Neutrophil (primary cell): ENCODE measurements around the gene OSBPL8.

Experiments
- H3K27ac ChIP-seq: fragments of 200-600 bp; sonication (generic); 2 replicates; pipeline ENCODE4 v1.5.1; 2016; ENCODE audit warnings: mild to moderate bottlenecking, moderate library complexity
- H3K27me3 ChIP-seq: fragments of 200-600 bp; sonication (generic); 2 replicates; pipeline ENCODE4 v1.6.0; 2016; ENCODE audit warnings: mild to moderate bottlenecking
- H3K36me3 ChIP-seq: fragments of 200-600 bp; sonication (generic); 2 replicates; pipeline ENCODE4 v1.5.1; 2017
- H3K4me1 ChIP-seq, 2 experiments: fragments of 200-600 bp in 1 of 2; sonication (generic) in 1 of 2; 1 replicate in 1 of 2; 2 replicates in 1 of 2; pipeline versions ENCODE4 v1.5.1 to v1.6.1; 2013 to 2016; ENCODE audit warnings: low read depth in 1 of 2, low read length in 1 of 2, mild to moderate bottlenecking in 1 of 2, moderate library complexity in 1 of 2; ENCODE audit not compliant: control insufficient read depth in 1 of 2, insufficient read depth in 1 of 2
- H3K4me3 ChIP-seq, 2 experiments: fragments of 200-600 bp in 1 of 2; sonication (generic) in 1 of 2; 1 replicate in 1 of 2; 2 replicates in 1 of 2; pipeline ENCODE4 v1.5.1; 2013 to 2016; ENCODE audit warnings: low read depth in 1 of 2, low read length in 1 of 2, mild to moderate bottlenecking in 1 of 2, moderate library complexity in 1 of 2
- H3K9me3 ChIP-seq: fragments of 200-600 bp; sonication (generic); 2 replicates; pipeline ENCODE4 v1.5.1; 2016
- TF ChIP-seq, protein P1 (sequence below): fragments of 200-600 bp; sonication (generic); IDR thresholded peaks from 2 replicates; pipeline ENCODE4 v1.5.1; 2016; ENCODE audit warnings: antibody characterized with exemption

Gene OSBPL8

DNA sequence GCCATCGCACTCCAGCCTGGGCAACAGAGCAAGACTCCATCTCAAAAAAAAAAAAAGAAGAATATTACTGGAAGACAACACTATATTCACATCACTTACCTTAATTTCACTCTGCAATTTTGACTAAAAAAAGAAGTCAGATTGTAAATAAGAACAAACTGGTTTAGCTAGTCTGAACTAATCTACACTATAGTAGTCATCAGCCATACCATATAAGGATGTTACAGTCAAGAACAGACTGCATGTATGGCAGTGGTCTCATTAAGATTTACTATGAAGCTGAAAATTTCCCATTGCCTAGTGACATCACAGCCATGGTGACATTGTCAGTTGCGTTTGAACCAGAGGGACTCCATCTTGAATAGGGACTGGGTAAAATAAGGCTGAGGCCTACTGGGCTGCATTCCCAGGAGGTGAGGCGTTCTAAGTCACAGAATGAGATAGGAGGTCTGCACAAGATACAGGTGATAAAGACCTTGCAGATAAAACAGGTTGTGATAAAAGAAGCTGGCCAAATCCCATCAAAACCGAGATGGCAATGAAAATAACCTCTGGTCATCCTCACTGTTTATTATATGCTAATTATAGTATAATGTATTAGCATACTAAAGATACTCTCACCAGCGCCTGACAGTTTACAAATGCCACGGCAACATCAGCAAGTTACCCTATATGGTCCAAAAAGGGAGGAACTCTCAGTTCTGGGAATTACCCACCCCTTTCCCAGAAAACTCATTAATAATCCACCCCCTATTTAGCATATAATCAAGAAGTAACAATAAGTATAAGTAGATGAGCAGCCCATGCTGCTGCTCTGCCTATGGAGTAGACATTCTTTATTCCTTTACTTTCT, 51.2 kb downstream of the OSBPL8 start:
- Histone ChIP-seq H3K4me3 (no peak overlapping the region), H3K27me3 (no peaks in the 10 kb centered on the region), H3K4me1 (peaks cover 8 to 18% of the 10 kb centered on the region in 2 experiments), H3K9me3 (no peaks in the 10 kb centered on the region), H3K36me3 (peaks cover 3% of the 10 kb centered on the region), H3K27ac (peak overlapping the region; percentile 35)
- TF ChIP-seq, protein P1, sequence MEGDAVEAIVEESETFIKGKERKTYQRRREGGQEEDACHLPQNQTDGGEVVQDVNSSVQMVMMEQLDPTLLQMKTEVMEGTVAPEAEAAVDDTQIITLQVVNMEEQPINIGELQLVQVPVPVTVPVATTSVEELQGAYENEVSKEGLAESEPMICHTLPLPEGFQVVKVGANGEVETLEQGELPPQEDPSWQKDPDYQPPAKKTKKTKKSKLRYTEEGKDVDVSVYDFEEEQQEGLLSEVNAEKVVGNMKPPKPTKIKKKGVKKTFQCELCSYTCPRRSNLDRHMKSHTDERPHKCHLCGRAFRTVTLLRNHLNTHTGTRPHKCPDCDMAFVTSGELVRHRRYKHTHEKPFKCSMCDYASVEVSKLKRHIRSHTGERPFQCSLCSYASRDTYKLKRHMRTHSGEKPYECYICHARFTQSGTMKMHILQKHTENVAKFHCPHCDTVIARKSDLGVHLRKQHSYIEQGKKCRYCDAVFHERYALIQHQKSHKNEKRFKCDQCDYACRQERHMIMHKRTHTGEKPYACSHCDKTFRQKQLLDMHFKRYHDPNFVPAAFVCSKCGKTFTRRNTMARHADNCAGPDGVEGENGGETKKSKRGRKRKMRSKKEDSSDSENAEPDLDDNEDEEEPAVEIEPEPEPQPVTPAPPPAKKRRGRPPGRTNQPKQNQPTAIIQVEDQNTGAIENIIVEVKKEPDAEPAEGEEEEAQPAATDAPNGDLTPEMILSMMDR: no peak

DNA sequence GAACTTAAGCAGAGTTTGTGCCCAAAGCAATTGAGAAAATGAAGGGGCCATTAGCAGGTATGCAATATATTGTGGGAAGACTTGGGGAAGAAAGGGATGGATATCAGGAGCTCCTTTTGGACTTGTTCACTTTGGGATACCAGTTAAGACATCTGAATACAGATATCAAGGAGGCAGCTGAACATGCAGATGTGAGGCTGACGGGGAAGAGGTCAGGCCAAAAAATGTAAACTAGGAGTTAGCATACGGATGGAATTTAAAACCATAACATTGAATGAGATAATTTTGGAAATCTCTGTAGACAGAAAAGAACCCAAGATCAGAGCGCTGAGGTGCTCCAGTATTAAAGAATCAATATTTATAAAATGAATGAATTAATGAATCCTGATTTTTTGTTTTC, 53.4 kb downstream of the OSBPL8 start:
- Histone ChIP-seq H3K27ac (no peak overlapping the region), H3K4me3 (no peak overlapping the region), H3K27me3 (no peaks in the 10 kb centered on the region), H3K4me1 (peaks cover 8 to 18% of the 10 kb centered on the region in 2 experiments), H3K9me3 (no peaks in the 10 kb centered on the region), H3K36me3 (peaks cover 9% of the 10 kb centered on the region)
- TF ChIP-seq, protein P1: no peak

DNA sequence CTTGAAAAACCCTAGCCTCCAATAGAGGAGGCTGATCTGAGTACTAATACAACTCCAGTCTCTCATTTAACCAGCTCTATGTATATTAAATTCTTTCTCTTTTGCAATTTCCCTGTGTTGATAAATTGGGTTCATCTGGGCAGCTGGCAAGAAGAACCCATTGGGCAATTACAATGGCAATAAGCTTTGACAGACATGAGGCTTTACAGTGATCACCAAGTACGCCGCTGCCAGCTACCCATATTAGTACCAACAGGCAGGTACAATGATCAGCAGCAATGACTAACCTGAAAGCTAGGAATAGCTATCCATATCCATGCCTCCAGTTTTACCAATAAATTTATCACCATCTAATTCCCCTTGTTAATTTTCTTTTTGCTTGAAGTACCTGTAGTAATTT, 54.5 kb downstream of the OSBPL8 start:
- peak overlapping the region; percentile 7 for H3K27ac ChIP-seq
- H3K9me3 ChIP-seq: no peaks in the 10 kb centered on the region
- no peak overlapping the region for H3K4me3 ChIP-seq
- no peaks in the 10 kb centered on the region for H3K27me3 ChIP-seq
- peaks cover 9% of the 10 kb centered on the region for H3K36me3 ChIP-seq
- TF ChIP-seq, protein P1: no peak
- H3K4me1 ChIP-seq: peaks cover 8 to 18% of the 10 kb centered on the region in 2 experiments

DNA sequence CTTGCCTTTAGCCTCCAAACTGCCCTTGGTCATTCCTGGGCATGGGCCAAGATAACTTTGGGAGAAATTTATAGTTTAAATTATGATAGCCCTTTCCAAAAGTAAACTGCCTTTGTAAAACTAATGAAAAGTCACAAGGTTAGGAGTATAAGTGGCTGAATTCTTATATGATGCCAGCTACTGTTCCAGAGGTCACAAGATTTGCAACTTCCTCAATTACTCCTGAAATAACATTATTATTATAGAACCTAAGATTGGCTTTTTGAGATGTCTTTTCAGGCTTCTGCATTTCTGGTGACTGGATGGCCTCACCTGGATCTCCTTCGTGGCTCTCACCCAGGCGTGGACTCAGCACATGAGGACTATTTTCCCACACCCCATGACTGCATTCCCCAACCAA, 55.0 kb downstream of the OSBPL8 start:
- Histone ChIP-seq H3K36me3 (peaks cover 9% of the 10 kb centered on the region), H3K27me3 (no peaks in the 10 kb centered on the region), H3K4me3 (no peak overlapping the region), H3K27ac (peak overlapping the region; percentile 7), H3K4me1 (peaks cover 8 to 18% of the 10 kb centered on the region in 2 experiments), H3K9me3 (no peaks in the 10 kb centered on the region)
- TF ChIP-seq, protein P1: no peak

DNA sequence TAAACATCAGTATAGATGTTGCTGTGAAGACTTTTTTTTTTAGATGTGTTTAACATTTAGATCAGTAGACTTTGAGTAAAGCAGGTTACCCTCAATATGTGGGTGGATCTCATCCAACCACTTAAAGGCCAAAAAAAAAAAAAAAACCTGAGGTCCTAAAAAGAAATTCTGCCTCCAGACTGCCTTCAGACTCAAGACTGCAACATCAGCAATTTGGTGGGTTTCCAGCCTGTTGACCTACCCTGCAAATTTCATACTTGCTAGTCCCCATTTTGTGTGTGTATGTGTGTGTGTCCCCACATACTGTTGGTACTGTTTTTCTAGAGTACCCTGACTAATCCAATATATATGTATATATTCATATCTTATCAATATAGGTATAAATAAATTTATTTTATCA, 55.6 kb downstream of the OSBPL8 start:
- TF ChIP-seq, protein P1: no peak
- peaks cover 8 to 17% of the 10 kb centered on the region in 2 experiments for H3K4me1 ChIP-seq
- H3K36me3 ChIP-seq: peaks cover 9% of the 10 kb centered on the region

More for the DNA sequence above, 55.6 kb downstream of the OSBPL8 start:
- Histone ChIP-seq H3K27me3 (no peaks in the 10 kb centered on the region), H3K4me3 (no peak overlapping the region), H3K27ac (no peak overlapping the region), H3K9me3 (no peaks in the 10 kb centered on the region)
